Measurements from ENCODE around the gene PAXX.
A peak's percentile ranks its signal among the peaks of the same experiment; 100 is the strongest.
"Not testable (repeated sequence)": the region's sequence is repeated elsewhere in the genome, so short reads cannot be mapped to it uniquely, and the experiment has no call there.

The PAXX gene

GRCh38 chr9:137031904-137032640 is 39.9 kb downstream of the PAXX start, which contains the start of gene FUT7:
TSS of gene FUT7 (minus strand) at chr9:137032088. CDS start at chr9:137031991, 97 bp downstream.
- no peak for DNase-seq (ENCODE audit: low read depth in 2 of 2)

- no peak for DNase-seq (ENCODE audit: low read depth in 2 of 2)
Measured at GRCh38 chr9:137032858-137033257, 40.6 kb downstream of the PAXX start.

- DNase-seq (ENCODE audit: low read depth in 2 of 2): not testable (repeated sequence)
Measured at GRCh38 chr9:137033481-137033880, 41.3 kb downstream of the PAXX start.

GRCh38 chr9:137034039-137034708 is 42.0 kb downstream of the PAXX start:
- DNase-seq (ENCODE audit: low read depth in 2 of 2): no peak

GRCh38 chr9:137034709-137035506 is 42.7 kb downstream of the PAXX start:
- DNase-seq (ENCODE audit: low read depth in 2 of 2): peak in 1 of 2 experiments; percentile 20

- DNase-seq (ENCODE audit: low read depth in 2 of 2): no peak
Measured at GRCh38 chr9:137035507-137035834, 43.2 kb downstream of the PAXX start.

GRCh38 chr9:137035937-137036336 is 43.7 kb downstream of the PAXX start:
- DNase-seq (ENCODE audit: low read depth in 2 of 2): no peak

- no peak for DNase-seq (ENCODE audit: low read depth in 2 of 2)
Measured at GRCh38 chr9:137037035-137037434, 44.8 kb downstream of the PAXX start.

- no peak for DNase-seq (ENCODE audit: low read depth in 2 of 2)
Measured at GRCh38 chr9:137037483-137037882, 45.3 kb downstream of the PAXX start.

GRCh38 chr9:137038916-137039315 is 46.7 kb downstream of the PAXX start:
- DNase-seq (ENCODE audit: low read depth in 2 of 2): no peak

GRCh38 chr9:137039611-137040366 is 47.6 kb downstream of the PAXX start:
- DNase-seq (ENCODE audit: low read depth in 2 of 2): no peak

GRCh38 chr9:137040568-137040967 is 48.3 kb downstream of the PAXX start:
- no peak for DNase-seq (ENCODE audit: low read depth in 2 of 2)

- DNase-seq (ENCODE audit: low read depth in 2 of 2): no peak
Measured at GRCh38 chr9:137041124-137041523, 48.9 kb downstream of the PAXX start.

GRCh38 chr9:137042751-137043727 is 50.8 kb downstream of the PAXX start:
- no peak for DNase-seq (ENCODE audit: low read depth in 2 of 2)
